ENCODE results near the gene AIP. TPM values are rescaled to one million over a fixed set of nuclear protein-coding genes. Genes with fewer than 3 reads are reported as not detected.
"Not testable (repeated sequence)": the region's sequence is repeated elsewhere in the genome, so short reads cannot be mapped to it uniquely, and the experiment has no call there.

AIP gene
- total RNA-seq, 4 donors from 2014 or later = 33.0 to 60.8 (median 48.8) TPM

- peaks cover 6 to 13% of the 10 kb centered on the region in 2 donors for H3K4me1 ChIP-seq
- ATAC-seq (no peak), DNase-seq (no peak)
- H3K4me3 ChIP-seq = no peak overlapping the region
- H3K36me3 ChIP-seq = no peaks in the 10 kb centered on the region
- no peak overlapping the region for H3K27ac ChIP-seq
- in situ Hi-C loops (cut with MboI; ENCODE audit: low sequenced_read_pairs in 4 of 4) = loop anchor here in 2 of 4 donors (10.0 kb wide), 1 partner anchor 78 kb away; the partner anchor contains the start of gene RAD9A (in 2 of the 2)
- TF ChIP-seq POLR2A (IDR thresholded peaks at IDR 0.05) = no peak
- TF ChIP-seq CTCF (IDR thresholded peaks at IDR 0.05 in 4 of 5, conservative IDR thresholded peaks at IDR 0.05 in 1 of 5) = no peak
- H3K27me3 ChIP-seq = no peaks in the 10 kb centered on the region
- no peaks in the 10 kb centered on the region for H3K9me3 ChIP-seq
- intact Hi-C loops (cut with DNase I; ENCODE audit: low total_unique reads) = no loop called here
Measured at GRCh38 chr11:67472882-67473281, 9.9 kb upstream of the AIP start.

- intact Hi-C loops (cut with DNase I; ENCODE audit: low total_unique reads); H3K27me3 ChIP-seq; H3K4me1 ChIP-seq; H3K4me3 ChIP-seq; H3K36me3 ChIP-seq; H3K27ac ChIP-seq; H3K9me3 ChIP-seq; DNase-seq; ATAC-seq: not testable (repeated sequence)
- in situ Hi-C loops (cut with MboI; ENCODE audit: low sequenced_read_pairs in 4 of 4) = loop anchor here in 2 of 4 donors (10.0 kb wide), 1 partner anchor 82 kb away; the partner anchor contains the start of gene RAD9A (in 2 of the 2)
Measured at GRCh38 chr11:67476692-67477091, 6.1 kb upstream of the AIP start.

DNA sequence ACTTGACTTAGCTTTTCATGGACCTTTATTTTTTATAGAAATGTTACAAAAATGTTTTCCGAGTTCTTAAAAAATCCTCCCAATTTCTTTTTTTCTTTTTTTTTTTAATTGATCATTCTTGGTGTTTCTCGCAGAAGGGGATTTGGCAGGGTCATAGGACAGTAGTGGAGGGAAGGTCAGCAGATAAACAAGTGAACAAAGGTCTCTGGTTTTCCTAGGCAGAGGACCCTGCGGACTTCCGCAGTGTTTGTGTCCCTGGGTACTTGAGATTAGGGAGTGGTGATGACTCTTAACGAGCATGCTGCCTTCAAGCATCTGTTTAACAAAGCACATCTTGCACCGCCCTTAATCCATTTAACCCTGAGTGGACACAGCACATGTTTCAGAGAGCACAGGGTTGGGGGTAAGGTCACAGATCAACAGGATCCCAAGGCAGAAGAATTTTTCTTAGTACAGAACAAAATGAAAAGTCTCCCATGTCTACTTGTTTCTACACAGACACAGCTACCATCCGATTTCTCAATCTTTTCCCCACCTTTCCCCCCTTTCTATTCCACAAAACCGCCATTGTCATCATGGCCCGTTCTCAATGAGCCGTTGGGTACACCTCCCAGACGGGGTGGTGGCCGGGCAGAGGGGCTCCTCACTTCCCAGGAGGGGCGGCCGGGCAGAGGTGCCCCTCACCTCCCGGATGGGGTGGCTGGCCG is 5.3 kb upstream of the AIP start:
- H3K4me1 ChIP-seq; H3K9me3 ChIP-seq; ATAC-seq; intact Hi-C loops (cut with DNase I; ENCODE audit: low total_unique reads); H3K4me3 ChIP-seq; H3K27ac ChIP-seq; DNase-seq; H3K36me3 ChIP-seq; H3K27me3 ChIP-seq: not testable (repeated sequence)
- in situ Hi-C loops (cut with MboI; ENCODE audit: low sequenced_read_pairs in 4 of 4) = loop anchor here in 2 of 4 donors (10.0 kb wide), 1 partner anchor 83 kb away; the partner anchor contains the start of gene RAD9A (in 2 of the 2)

GRCh38 chr11:67482275-67482826 is 475 bp upstream of the AIP start:
- DNase-seq = no peak
- Histone ChIP-seq H3K27ac (peak overlapping the region; percentile 83 to 90 (median 86)), H3K9me3 (no peaks in the 10 kb centered on the region), H3K4me3 (peak overlapping the region; percentile 64 to 70 (median 66)), H3K36me3 (peaks cover 0 to 5% of the 10 kb centered on the region in 2 donors), H3K4me1 (peaks cover 9 to 14% of the 10 kb centered on the region in 2 donors), H3K27me3 (no peaks in the 10 kb centered on the region)
- peak; percentile 25 to 35 for ATAC-seq
- in situ Hi-C loops (cut with MboI; ENCODE audit: low sequenced_read_pairs in 4 of 4) = no loop called here
- no peak for TF ChIP-seq CTCF (IDR thresholded peaks at IDR 0.05 in 4 of 5, conservative IDR thresholded peaks at IDR 0.05 in 1 of 5)
- TF ChIP-seq POLR2A (IDR thresholded peaks at IDR 0.05) = no peak
- intact Hi-C loops (cut with DNase I; ENCODE audit: low total_unique reads) = loop anchor here (2.0 kb wide), 1 partner anchor 24 kb away; no protein-coding TSS in a partner anchor

GRCh38 chr11:67483831-67484665 is 1.2 kb downstream of the AIP start:
- H3K27ac ChIP-seq = peak overlapping the region in 1 of 4 donors; percentile 90
- H3K4me1 ChIP-seq = peaks cover 9 to 14% of the 10 kb centered on the region in 2 donors
- DNase-seq (no peak), ATAC-seq (no peak)
- peaks cover 0 to 13% of the 10 kb centered on the region in 2 donors for H3K36me3 ChIP-seq
- intact Hi-C loops (cut with DNase I; ENCODE audit: low total_unique reads) = loop anchor here (1.0 to 2.0 kb wide), 2 partner anchors 23 to 83 kb away; partner anchors contain the start of gene PPP1CA
- H3K4me3 ChIP-seq = peak overlapping the region; percentile 64 to 70 (median 66)
- H3K27me3 ChIP-seq = no peaks in the 10 kb centered on the region
- no peaks in the 10 kb centered on the region for H3K9me3 ChIP-seq
- TF ChIP-seq POLR2A (IDR thresholded peaks at IDR 0.05) (no peak), CTCF (IDR thresholded peaks at IDR 0.05 in 4 of 5, conservative IDR thresholded peaks at IDR 0.05 in 1 of 5) (no peak)
- in situ Hi-C loops (cut with MboI; ENCODE audit: low sequenced_read_pairs in 4 of 4) = no loop called here
